Choroid plexus epithelial cell (primary cell): ENCODE results near the gene RBFOX2.

Experiments
- DNase-seq: peaks from one replicate; pipeline ENCODE4 v3.0.0-alpha.2; 2010; ENCODE audit warnings: low read depth
- H3K4me3 ChIP-seq: 2 replicates; pipeline ENCODE4 v1.5.1; 2011; ENCODE audit warnings: low read depth, mild to moderate bottlenecking, control low read depth, low read length, moderate library complexity
- TF ChIP-seq, protein P1 (sequence below): conservative IDR thresholded peaks from 2 replicates; pipeline ENCODE4 v1.5.1; 2011; ENCODE audit warnings: low read depth, mild to moderate bottlenecking, control low read depth, inconsistent platforms, low read length, moderate library complexity

Gene RBFOX2

GRCh38 chr22:35981900-35982299 lies 46.7 kb downstream of the RBFOX2 start:
- DNase-seq, result no peak
- H3K4me3 ChIP-seq, result no peak overlapping the region
- TF ChIP-seq, protein P1, sequence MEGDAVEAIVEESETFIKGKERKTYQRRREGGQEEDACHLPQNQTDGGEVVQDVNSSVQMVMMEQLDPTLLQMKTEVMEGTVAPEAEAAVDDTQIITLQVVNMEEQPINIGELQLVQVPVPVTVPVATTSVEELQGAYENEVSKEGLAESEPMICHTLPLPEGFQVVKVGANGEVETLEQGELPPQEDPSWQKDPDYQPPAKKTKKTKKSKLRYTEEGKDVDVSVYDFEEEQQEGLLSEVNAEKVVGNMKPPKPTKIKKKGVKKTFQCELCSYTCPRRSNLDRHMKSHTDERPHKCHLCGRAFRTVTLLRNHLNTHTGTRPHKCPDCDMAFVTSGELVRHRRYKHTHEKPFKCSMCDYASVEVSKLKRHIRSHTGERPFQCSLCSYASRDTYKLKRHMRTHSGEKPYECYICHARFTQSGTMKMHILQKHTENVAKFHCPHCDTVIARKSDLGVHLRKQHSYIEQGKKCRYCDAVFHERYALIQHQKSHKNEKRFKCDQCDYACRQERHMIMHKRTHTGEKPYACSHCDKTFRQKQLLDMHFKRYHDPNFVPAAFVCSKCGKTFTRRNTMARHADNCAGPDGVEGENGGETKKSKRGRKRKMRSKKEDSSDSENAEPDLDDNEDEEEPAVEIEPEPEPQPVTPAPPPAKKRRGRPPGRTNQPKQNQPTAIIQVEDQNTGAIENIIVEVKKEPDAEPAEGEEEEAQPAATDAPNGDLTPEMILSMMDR, result no peak

GRCh38 chr22:35978889-35979288 lies 49.7 kb downstream of the RBFOX2 start:
- TF ChIP-seq, protein P1, result no peak
- DNase-seq, result no peak
- H3K4me3 ChIP-seq, result no peak overlapping the region

- DNase-seq, result no peak
- H3K4me3 ChIP-seq, result no peak overlapping the region
- TF ChIP-seq, protein P1, result no peak
Observed at GRCh38 chr22:35978201-35978600, 50.4 kb downstream of the RBFOX2 start.

- TF ChIP-seq, protein P1, result no peak
- no peak overlapping the region for H3K4me3 ChIP-seq
- peak; percentile 59 for DNase-seq
Observed at GRCh38 chr22:35977136-35977535, 51.5 kb downstream of the RBFOX2 start.

- DNase-seq, result no peak
- TF ChIP-seq, protein P1, result no peak
- no peak overlapping the region for H3K4me3 ChIP-seq
Observed at GRCh38 chr22:35973388-35973787, 55.2 kb downstream of the RBFOX2 start.

DNA sequence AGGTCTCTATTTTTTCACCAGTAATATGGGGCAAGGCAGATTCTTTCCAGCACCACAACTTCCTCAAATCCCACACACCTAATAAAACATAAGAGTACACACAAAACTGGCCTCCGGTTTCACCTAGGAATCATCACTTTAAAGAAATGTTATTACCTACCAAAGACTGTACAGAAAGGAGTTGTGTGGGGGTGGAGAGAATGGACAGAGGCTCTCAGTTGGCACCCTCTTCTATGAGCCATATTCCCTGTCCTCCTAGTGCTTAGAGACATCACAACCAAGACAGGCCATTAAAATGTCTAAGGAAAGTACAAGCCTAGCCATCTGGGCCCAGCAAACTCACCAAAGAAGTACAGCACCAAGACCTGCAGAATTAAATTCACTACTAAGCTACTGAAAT lies 56.1 kb downstream of the RBFOX2 start:
- DNase-seq, result no peak
- TF ChIP-seq, protein P1, result no peak
- H3K4me3 ChIP-seq, result no peak overlapping the region

DNA sequence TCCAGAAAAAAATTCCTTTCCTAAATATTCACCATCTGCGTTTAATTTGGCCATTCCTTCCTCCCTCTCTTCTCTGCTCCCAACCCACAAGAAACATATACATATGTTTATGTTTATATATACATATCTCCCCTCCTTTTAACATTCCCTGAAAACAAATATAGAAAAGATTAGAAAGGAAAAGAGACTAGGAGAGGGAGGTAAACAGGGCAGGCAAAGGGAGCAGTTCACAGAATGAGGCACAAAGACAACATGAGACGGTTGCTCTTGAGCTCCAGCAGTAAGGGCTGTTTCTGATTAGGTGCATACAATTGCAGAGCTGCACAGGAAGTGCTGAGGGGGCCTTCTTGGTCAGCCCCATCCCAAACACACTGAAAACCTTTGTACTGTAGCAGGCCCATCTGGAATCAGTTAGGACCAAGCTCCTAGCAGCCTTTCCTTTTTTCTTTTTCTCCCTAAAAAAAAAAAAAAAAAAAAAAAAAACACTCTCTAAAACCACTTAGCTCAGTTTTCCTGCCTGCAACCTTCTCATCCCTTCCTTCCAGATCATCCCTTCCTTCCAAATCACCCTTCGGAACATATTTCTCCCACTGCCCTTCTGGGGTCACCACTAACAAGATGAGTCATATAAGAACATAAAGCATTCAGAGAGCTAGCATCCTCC lies 57.0 kb downstream of the RBFOX2 start:
- DNase-seq, result peak; percentile 66
- TF ChIP-seq, protein P1, result no peak
- H3K4me3 ChIP-seq, result no peak overlapping the region
